MM.1S (cell line): ENCODE measurements around the gene HAGHL.
A peak's percentile ranks its signal among the peaks of the same experiment; 100 is the strongest.

Source experiments
- DNase-seq: peaks from one replicate; pipeline ENCODE4 v3.0.0-alpha.2; 2015
- H2AFZ ChIP-seq: fragments of 300-600 bp; sonication (generic); 2 replicates; pipeline ENCODE4 v1.6.0; 2016; ENCODE audit warnings: antibody characterized with exemption, low read length
- H3F3A ChIP-seq: fragments of 300-600 bp; sonication (generic); 2 replicates; pipeline ENCODE4 v1.6.1; 2016; ENCODE audit warnings: mild to moderate bottlenecking, antibody characterized with exemption, low read length, moderate library complexity, mixed read lengths; ENCODE audit not compliant: insufficient read depth
- H3K27ac ChIP-seq: fragments of 300-600 bp; sonication (generic); 2 replicates; pipeline ENCODE4 v1.5.1; 2016; ENCODE audit warnings: mild to moderate bottlenecking, low read length
- H3K27me3 ChIP-seq: fragments of 300-600 bp; sonication (generic); replicated peaks from 2 replicates; pipeline ENCODE4 v1.6.0; 2016; ENCODE audit warnings: low read length; ENCODE audit not compliant: insufficient read depth
- H3K36me3 ChIP-seq: fragments of 300-600 bp; sonication (generic); replicated peaks from 2 replicates; pipeline ENCODE4 v1.6.1; 2016; ENCODE audit warnings: mild to moderate bottlenecking, low read length, mixed read lengths; ENCODE audit not compliant: insufficient read depth
- H3K4me1 ChIP-seq: fragments of 300-600 bp; sonication (generic); 2 replicates; pipeline ENCODE4 v1.6.1; 2016; ENCODE audit warnings: low read length, mixed read lengths
- H3K4me2 ChIP-seq: fragments of 300-600 bp; sonication (generic); 2 replicates; pipeline ENCODE4 v1.6.0; 2016; ENCODE audit warnings: low read depth, low read length
- H3K4me3 ChIP-seq: fragments of 300-600 bp; sonication (generic); 2 replicates; pipeline ENCODE4 v1.5.1; 2016; ENCODE audit warnings: low read length, mixed read lengths
- H3K79me2 ChIP-seq: fragments of 300-600 bp; sonication (generic); 2 replicates; pipeline ENCODE4 v1.6.1; 2016; ENCODE audit warnings: mixed run types, low read length, mixed read lengths
- H3K9ac ChIP-seq: fragments of 300-600 bp; sonication (generic); 2 replicates; pipeline ENCODE4 v1.6.1; 2016; ENCODE audit warnings: low read length, mixed read lengths
- H3K9me2 ChIP-seq: fragments of 300-600 bp; sonication (generic); replicated peaks from 2 replicates; pipeline ENCODE4 v1.6.1; 2016; ENCODE audit warnings: mild to moderate bottlenecking, low read length, mixed read lengths; ENCODE audit not compliant: insufficient read depth
- H3K9me3 ChIP-seq: fragments of 300-600 bp; sonication (generic); replicated peaks from 2 replicates; pipeline ENCODE4 v1.6.1; 2016; ENCODE audit warnings: mild to moderate bottlenecking, low read length, mixed read lengths; ENCODE audit not compliant: insufficient read depth
- H4K20me1 ChIP-seq: fragments of 300-600 bp; sonication (generic); 2 replicates; pipeline ENCODE4 v1.6.1; 2016; ENCODE audit warnings: mild to moderate bottlenecking, low read length, moderate library complexity, mixed read lengths; ENCODE audit not compliant: insufficient read depth
- CTCF ChIP-seq: fragments of 300-600 bp; sonication (generic); IDR thresholded peaks from 2 replicates; pipeline ENCODE4 v1.5.1; 2016; ENCODE audit warnings: antibody characterized with exemption, low read length, mixed read lengths
- EZH2 ChIP-seq: fragments of 300-600 bp; sonication (generic); optimal IDR thresholded peaks from 2 replicates; pipeline ENCODE3; 2017; ENCODE audit warnings: low read depth, mild to moderate bottlenecking, antibody characterized with exemption, low read length, mixed read lengths
- EZH2phosphoT487 ChIP-seq: fragments of 300-600 bp; sonication (generic); IDR thresholded peaks from 2 replicates; pipeline ENCODE4 v1.6.1; 2018; ENCODE audit warnings: antibody characterized with exemption, low read length

The HAGHL gene

GRCh38 chr16:735982-736453 is 9.1 kb downstream of the HAGHL start:
- no peaks in the 10 kb centered on the region for H4K20me1 ChIP-seq
- peak overlapping the region; percentile 79 for H3K27ac ChIP-seq
- H3K79me2 ChIP-seq: peaks cover 15% of the 10 kb centered on the region
- H3K4me3 ChIP-seq: no peak overlapping the region
- no peaks in the 10 kb centered on the region for H3K9me3 ChIP-seq
- TF ChIP-seq CTCF (no peak), EZH2 (no peak), EZH2phosphoT487 (no peak)
- peaks cover 25% of the 10 kb centered on the region for H3F3A ChIP-seq
- H3K27me3 ChIP-seq: no peaks in the 10 kb centered on the region
- no peaks in the 10 kb centered on the region for H3K36me3 ChIP-seq
- H2AFZ ChIP-seq: no peak overlapping the region
- peaks cover 38% of the 10 kb centered on the region for H3K4me1 ChIP-seq
- DNase-seq: peak; percentile 88
- H3K4me2 ChIP-seq: peak overlapping the region; percentile 69
- H3K9me2 ChIP-seq: no peaks in the 10 kb centered on the region
- peak overlapping the region; percentile 4; the same call in 1 of the 2 replicates for H3K9ac ChIP-seq

- Histone ChIP-seq H3K4me3 (no peak overlapping the region), H3K27me3 (no peaks in the 10 kb centered on the region), H3K9ac (no peak overlapping the region), H4K20me1 (no peaks in the 10 kb centered on the region), H3K36me3 (no peaks in the 10 kb centered on the region), H3K79me2 (peaks cover 15% of the 10 kb centered on the region), H3K9me3 (no peaks in the 10 kb centered on the region), H3K27ac (no peak overlapping the region), H3F3A (peaks cover 25% of the 10 kb centered on the region), H3K4me1 (peaks cover 38% of the 10 kb centered on the region), H3K4me2 (no peak overlapping the region), H3K9me2 (no peaks in the 10 kb centered on the region), H2AFZ (no peak overlapping the region)
- no peak for DNase-seq
- TF ChIP-seq EZH2phosphoT487: no peak
- no peak for TF ChIP-seq CTCF
- TF ChIP-seq EZH2: no peak
Measured at GRCh38 chr16:736936-737481, 10.1 kb downstream of the HAGHL start.

GRCh38 chr16:739560-740458 is 12.9 kb downstream of the HAGHL start:
- Histone ChIP-seq H3K27ac (no peak overlapping the region), H3F3A (peaks cover 24% of the 10 kb centered on the region), H3K4me1 (peaks cover 35% of the 10 kb centered on the region), H3K79me2 (peaks cover 15% of the 10 kb centered on the region), H3K9me3 (no peaks in the 10 kb centered on the region), H2AFZ (peak overlapping the region; percentile 98), H4K20me1 (no peaks in the 10 kb centered on the region), H3K4me3 (peak overlapping the region; percentile 96), H3K4me2 (peak overlapping the region; percentile 94), H3K36me3 (no peaks in the 10 kb centered on the region), H3K9me2 (no peaks in the 10 kb centered on the region), H3K9ac (peak overlapping the region; percentile 93), H3K27me3 (peaks cover 18% of the 10 kb centered on the region)
- no peak for TF ChIP-seq EZH2phosphoT487
- no peak for TF ChIP-seq CTCF
- no peak for TF ChIP-seq EZH2
- DNase-seq: no peak
